OCI-LY1 (cell line): ENCODE results near the gene GJB3.

Experiments used
- H2AFZ ChIP-seq: fragments of 200-600 bp; sonication (generic), shearing (Covaris generic); 2 replicates; pipeline ENCODE4 v1.6.0; 2014; ENCODE audit warnings: antibody characterized with exemption, mild to moderate bottlenecking, low read length
- H3F3A ChIP-seq: fragments of 200-600 bp; sonication (generic), shearing (Covaris generic); 2 replicates; pipeline ENCODE4 v1.6.0; 2014; ENCODE audit warnings: mild to moderate bottlenecking, antibody characterized with exemption, low read length, moderate library complexity; ENCODE audit not compliant: insufficient read depth
- H3K27ac ChIP-seq: fragments of 200-600 bp; sonication (generic); 2 replicates; pipeline ENCODE4 v1.5.1; 2014; ENCODE audit warnings: low read length, mixed run types, mild to moderate bottlenecking, low read depth; ENCODE audit not compliant: poor library complexity, severe bottlenecking
- H3K27me3 ChIP-seq: fragments of 200-600 bp; sonication (generic); 2 replicates; pipeline ENCODE4 v1.6.0; 2014; ENCODE audit warnings: antibody characterized with exemption, mild to moderate bottlenecking, low read length, moderate library complexity; ENCODE audit not compliant: insufficient read depth
- H3K36me3 ChIP-seq: fragments of 200-600 bp; sonication (generic); 2 replicates; pipeline ENCODE4 v1.6.1; 2014; ENCODE audit warnings: mild to moderate bottlenecking, antibody characterized with exemption, low read length, moderate library complexity, mixed read lengths; ENCODE audit not compliant: insufficient read depth
- H3K4me1 ChIP-seq: fragments of 200-600 bp; sonication (generic); 2 replicates; pipeline ENCODE4 v1.5.1; 2014; ENCODE audit warnings: mild to moderate bottlenecking, low read length, moderate library complexity; ENCODE audit not compliant: insufficient read depth, severe bottlenecking
- H3K4me2 ChIP-seq: fragments of 200-600 bp; sonication (generic), shearing (Covaris generic); 2 replicates; pipeline ENCODE4 v1.6.1; 2014; ENCODE audit warnings: low read length
- H3K4me3 ChIP-seq: fragments of 200-600 bp; sonication (generic); 2 replicates; pipeline ENCODE4 v1.5.1; 2014; ENCODE audit warnings: low read length, low read depth, mild to moderate bottlenecking, mixed read lengths; ENCODE audit not compliant: poor library complexity, severe bottlenecking
- H3K79me2 ChIP-seq: fragments of 200-600 bp; shearing (Covaris generic); 2 replicates; pipeline ENCODE4 v1.6.1; 2016; ENCODE audit warnings: mixed run types, low read length, mixed read lengths; ENCODE audit not compliant: insufficient read depth
- H3K9ac ChIP-seq: fragments of 200-600 bp; sonication (generic), shearing (Covaris generic); 2 replicates; pipeline ENCODE4 v1.6.1; 2014; ENCODE audit warnings: mild to moderate bottlenecking, low read length, mixed read lengths
- H3K9me2 ChIP-seq: fragments of 200-600 bp; sonication (generic), shearing (Covaris generic); 2 replicates; pipeline ENCODE4 v1.6.1; 2014; ENCODE audit warnings: low read depth, mild to moderate bottlenecking, low read length, mixed read lengths
- H3K9me3 ChIP-seq: fragments of 200-600 bp; shearing (Covaris generic); 2 replicates; pipeline ENCODE4 v1.6.1; 2014; ENCODE audit warnings: low read length, mixed read lengths
- H4K20me1 ChIP-seq: fragments of 200-600 bp; sonication (generic), shearing (Covaris generic); 2 replicates; pipeline ENCODE4 v1.6.0; 2016; ENCODE audit warnings: mild to moderate bottlenecking, low read length; ENCODE audit not compliant: insufficient read depth
- CTCF ChIP-seq: fragments of 200-600 bp; sonication (generic), shearing (Covaris generic); IDR thresholded peaks from 2 replicates; pipeline ENCODE4 v1.5.1; 2017; ENCODE audit warnings: mild to moderate bottlenecking, antibody characterized with exemption, low read length, moderate library complexity, mixed read lengths
- EZH2 ChIP-seq: fragments of 200-600 bp; sonication (generic), shearing (Covaris generic); IDR thresholded peaks from 2 replicates; pipeline ENCODE4 v1.8.0; 2017; ENCODE audit warnings: borderline replicate concordance, mixed run types, mild to moderate bottlenecking, antibody characterized with exemption, low read length, moderate library complexity, mixed read lengths

Gene GJB3

GRCh38 chr1:34739613-34740012, 41.4 kb upstream of the GJB3 start:
- Histone ChIP-seq H3K4me2 (no peak overlapping the region), H3K27ac (no peak overlapping the region), H3K36me3 (no peaks in the 10 kb centered on the region), H3K4me1 (no peaks in the 10 kb centered on the region), H3K27me3 (no peaks in the 10 kb centered on the region), H3F3A (no peaks in the 10 kb centered on the region), H3K9me3 (no peaks in the 10 kb centered on the region), H3K79me2 (no peaks in the 10 kb centered on the region), H4K20me1 (no peaks in the 10 kb centered on the region), H2AFZ (no peak overlapping the region), H3K9me2 (no peaks in the 10 kb centered on the region), H3K4me3 (no peak overlapping the region), H3K9ac (no peak overlapping the region)
- TF ChIP-seq CTCF, result no peak
- no peak for TF ChIP-seq EZH2

- Histone ChIP-seq H3K9me3 (no peaks in the 10 kb centered on the region), H3K4me3 (no peak overlapping the region), H3K9me2 (no peaks in the 10 kb centered on the region), H3K4me1 (no peaks in the 10 kb centered on the region), H3K4me2 (no peak overlapping the region), H3K27ac (no peak overlapping the region), H3K9ac (no peak overlapping the region), H3K79me2 (no peaks in the 10 kb centered on the region), H3K27me3 (no peaks in the 10 kb centered on the region), H2AFZ (no peak overlapping the region), H4K20me1 (no peaks in the 10 kb centered on the region), H3K36me3 (no peaks in the 10 kb centered on the region), H3F3A (no peaks in the 10 kb centered on the region)
- no peak for TF ChIP-seq CTCF
- no peak for TF ChIP-seq EZH2
Measured at GRCh38 chr1:34740161-34740868, 40.7 kb upstream of the GJB3 start.

- TF ChIP-seq CTCF, result peak; percentile 87
- TF ChIP-seq EZH2, result no peak
- Histone ChIP-seq H3K4me2 (no peak overlapping the region), H3K9me2 (no peaks in the 10 kb centered on the region)
Measured at GRCh38 chr1:34742667-34743270, 38.2 kb upstream of the GJB3 start.

More at GRCh38 chr1:34742667-34743270, 38.2 kb upstream of the GJB3 start:
- H3K36me3 ChIP-seq, result no peaks in the 10 kb centered on the region
- H2AFZ ChIP-seq, result no peak overlapping the region
- no peak overlapping the region for H3K4me3 ChIP-seq
- no peaks in the 10 kb centered on the region for H3K4me1 ChIP-seq
- no peaks in the 10 kb centered on the region for H3K27me3 ChIP-seq
- H3K27ac ChIP-seq, result no peak overlapping the region
- H4K20me1 ChIP-seq, result no peaks in the 10 kb centered on the region
- H3K9me3 ChIP-seq, result no peaks in the 10 kb centered on the region
- no peak overlapping the region for H3K9ac ChIP-seq
- H3F3A ChIP-seq, result no peaks in the 10 kb centered on the region
- H3K79me2 ChIP-seq, result no peaks in the 10 kb centered on the region
